GM19467 (cell line): ENCODE data around the gene SLC1A5.
"Not testable (repeated sequence)": the region's sequence is repeated elsewhere in the genome, so short reads cannot be mapped to it uniquely, and the experiment has no call there.

ENCODE experiments used
- ATAC-seq: cut with Tn5 transposase; IDR thresholded peaks from one replicate; pipeline ENCODE4 v1.9.1; 2021; ENCODE audit warnings: mild to moderate bottlenecking, moderate library complexity; ENCODE audit not compliant: unreplicated experiment

SLC1A5 gene

GRCh38 chr19:46802152-46802551 lies 13.8 kb upstream of the SLC1A5 start:
- no peak for ATAC-seq

- ATAC-seq: no peak
These were observed 10.3 kb upstream of the SLC1A5 start for GRCh38 chr19:46798713-46799112.

- no peak for ATAC-seq
These were observed 9.5 kb upstream of the SLC1A5 start for GRCh38 chr19:46797881-46798280.

GRCh38 chr19:46791944-46792343 lies 3.5 kb upstream of the SLC1A5 start:
- ATAC-seq: no peak

GRCh38 chr19:46789371-46789770 lies 977 bp upstream of the SLC1A5 start:
- ATAC-seq: no peak

- ATAC-seq: no peak
These were observed 559 bp upstream of the SLC1A5 start for GRCh38 chr19:46788968-46789338.

GRCh38 chr19:46787331-46788261 lies 798 bp downstream of the SLC1A5 start:
- ATAC-seq: no peak

- ATAC-seq: no peak
These were observed 1.4 kb downstream of the SLC1A5 start for GRCh38 chr19:46787040-46787330.

- ATAC-seq: peak; percentile 32
These were observed 2.0 kb downstream of the SLC1A5 start for GRCh38 chr19:46786236-46787039.

GRCh38 chr19:46785980-46786235 lies 2.5 kb downstream of the SLC1A5 start:
- ATAC-seq: no peak

GRCh38 chr19:46785054-46785979 lies 3.1 kb downstream of the SLC1A5 start:
- ATAC-seq: no peak

GRCh38 chr19:46784262-46785053 lies 3.9 kb downstream of the SLC1A5 start:
- ATAC-seq: no peak

GRCh38 chr19:46783670-46784069 lies 4.7 kb downstream of the SLC1A5 start:
- ATAC-seq: no peak

- no peak for ATAC-seq
These were observed 5.9 kb downstream of the SLC1A5 start for GRCh38 chr19:46782355-46783019.

GRCh38 chr19:46777956-46778645 lies 10.3 kb downstream of the SLC1A5 start:
- ATAC-seq: not testable (repeated sequence)

- ATAC-seq: no peak
These were observed 11.2 kb downstream of the SLC1A5 start for GRCh38 chr19:46776927-46777911.

GRCh38 chr19:46775642-46776258 lies 12.6 kb downstream of the SLC1A5 start:
- ATAC-seq: no peak

- ATAC-seq: no peak
These were observed 15.4 kb downstream of the SLC1A5 start for GRCh38 chr19:46773018-46773399.
